ENCODE measurements around the gene ZDHHC14. TPM values are rescaled to one million over a fixed set of nuclear protein-coding genes. Genes with fewer than 3 reads are reported as not detected.

The ZDHHC14 gene
- total RNA-seq, 1 donor from 2014 or later, result 5.1 TPM

GRCh38 chr6:157361886-157362285 is 19.1 kb upstream of the ZDHHC14 start:
- H3K9me3 Mint-ChIP-seq (ENCODE audit: unreplicated experiment), result peaks cover 3% of the 10 kb centered on the region
- H3K27me3 Mint-ChIP-seq (ENCODE audit: unreplicated experiment), result no peaks in the 10 kb centered on the region

DNA sequence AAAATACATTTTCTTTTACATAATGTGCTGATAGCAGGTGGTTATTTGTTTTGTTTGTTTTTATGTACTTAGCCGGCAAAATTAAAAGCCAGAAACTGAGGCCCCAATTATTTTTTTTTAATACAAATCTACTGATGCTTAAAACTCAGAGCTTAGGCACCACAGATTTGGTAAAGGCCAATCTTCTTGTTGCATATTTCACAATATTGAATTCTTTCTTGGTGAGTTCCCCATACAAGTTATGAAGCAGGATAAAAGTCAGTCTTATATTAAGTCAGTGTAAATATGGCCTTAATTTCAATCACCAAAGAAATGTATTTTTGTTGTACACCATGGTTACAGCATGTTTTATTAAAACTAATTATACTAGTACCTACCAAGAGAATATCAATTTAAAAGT is 16.3 kb upstream of the ZDHHC14 start:
- Mint-ChIP-seq H3K36me3 (ENCODE audit: unreplicated experiment) (no peaks in the 10 kb centered on the region), H3K27me3 (ENCODE audit: unreplicated experiment) (peaks cover 2% of the 10 kb centered on the region)
- TF ChIP-seq CTCF (IDR thresholded peaks at IDR 0.05; ENCODE audit: partially characterized antibody, unreplicated experiment), result no peak

More at GRCh38 chr6:157361886-157362285, 19.1 kb upstream of the ZDHHC14 start:
- no peak for DNase-seq
- TF ChIP-seq CTCF (IDR thresholded peaks at IDR 0.05; ENCODE audit: partially characterized antibody, unreplicated experiment), result no peak
- H3K4me1 Mint-ChIP-seq (ENCODE audit: low read depth, unreplicated experiment), result peaks cover 4% of the 10 kb centered on the region
- H3K36me3 Mint-ChIP-seq (ENCODE audit: unreplicated experiment), result no peaks in the 10 kb centered on the region
- no peak overlapping the region for H3K4me3 Mint-ChIP-seq (ENCODE audit: unreplicated experiment)
- H3K27ac Mint-ChIP-seq (ENCODE audit: unreplicated experiment), result no peak overlapping the region

DNA sequence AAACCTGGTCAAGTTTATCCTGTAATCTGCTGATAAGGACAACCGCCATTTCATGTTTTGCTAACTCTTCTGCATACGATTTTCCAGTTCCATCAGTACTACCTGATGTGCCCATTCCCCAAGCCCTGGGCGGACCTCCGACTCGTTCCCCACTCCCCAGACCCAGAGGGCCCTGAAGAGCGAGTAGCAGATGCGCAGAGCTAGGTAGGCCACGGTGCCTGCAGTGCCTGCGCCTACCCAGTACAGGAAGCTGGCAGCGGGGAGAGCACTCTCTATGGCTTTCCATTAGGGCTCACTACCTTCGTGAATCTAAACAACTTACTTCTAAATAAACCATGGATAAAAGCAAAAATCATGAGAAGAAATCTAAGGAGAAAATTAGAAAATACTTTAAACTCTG is 14.3 kb upstream of the ZDHHC14 start:
- Mint-ChIP-seq H3K4me3 (ENCODE audit: unreplicated experiment) (no peak overlapping the region), H3K36me3 (ENCODE audit: unreplicated experiment) (no peaks in the 10 kb centered on the region), H3K4me1 (ENCODE audit: low read depth, unreplicated experiment) (no peaks in the 10 kb centered on the region), H3K9me3 (ENCODE audit: unreplicated experiment) (no peaks in the 10 kb centered on the region), H3K27ac (ENCODE audit: unreplicated experiment) (no peak overlapping the region), H3K27me3 (ENCODE audit: unreplicated experiment) (peaks cover 2% of the 10 kb centered on the region)
- DNase-seq, result no peak
- TF ChIP-seq CTCF (IDR thresholded peaks at IDR 0.05; ENCODE audit: partially characterized antibody, unreplicated experiment), result no peak

More for the DNA sequence above, 16.3 kb upstream of the ZDHHC14 start:
- H3K9me3 Mint-ChIP-seq (ENCODE audit: unreplicated experiment), result no peaks in the 10 kb centered on the region
- no peak for DNase-seq
- H3K4me1 Mint-ChIP-seq (ENCODE audit: low read depth, unreplicated experiment), result no peaks in the 10 kb centered on the region
- H3K4me3 Mint-ChIP-seq (ENCODE audit: unreplicated experiment), result no peak overlapping the region
- no peak overlapping the region for H3K27ac Mint-ChIP-seq (ENCODE audit: unreplicated experiment)

- Mint-ChIP-seq H3K4me3 (ENCODE audit: unreplicated experiment) (no peak overlapping the region), H3K9me3 (ENCODE audit: unreplicated experiment) (no peaks in the 10 kb centered on the region), H3K27ac (ENCODE audit: unreplicated experiment) (no peak overlapping the region), H3K4me1 (ENCODE audit: low read depth, unreplicated experiment) (no peaks in the 10 kb centered on the region), H3K27me3 (ENCODE audit: unreplicated experiment) (peaks cover 4% of the 10 kb centered on the region), H3K36me3 (ENCODE audit: unreplicated experiment) (no peaks in the 10 kb centered on the region)
- DNase-seq, result no peak
- TF ChIP-seq CTCF (IDR thresholded peaks at IDR 0.05; ENCODE audit: partially characterized antibody, unreplicated experiment), result no peak
These were observed 12.5 kb upstream of the ZDHHC14 start for GRCh38 chr6:157368359-157369049.

- Mint-ChIP-seq H3K9me3 (ENCODE audit: unreplicated experiment) (no peaks in the 10 kb centered on the region), H3K4me1 (ENCODE audit: low read depth, unreplicated experiment) (peaks cover 4% of the 10 kb centered on the region), H3K4me3 (ENCODE audit: unreplicated experiment) (no peak overlapping the region), H3K27ac (ENCODE audit: unreplicated experiment) (no peak overlapping the region), H3K27me3 (ENCODE audit: unreplicated experiment) (peaks cover 4% of the 10 kb centered on the region), H3K36me3 (ENCODE audit: unreplicated experiment) (no peaks in the 10 kb centered on the region)
- no peak for DNase-seq
- no peak for TF ChIP-seq CTCF (IDR thresholded peaks at IDR 0.05; ENCODE audit: partially characterized antibody, unreplicated experiment)
These were observed 10.2 kb upstream of the ZDHHC14 start for GRCh38 chr6:157370755-157371154.

All from glutamatergic neuron (in vitro differentiated cells).